Endothelial cell (in vitro differentiated cells): ENCODE data around the gene LRRC59. TPM values are rescaled to one million over a fixed set of nuclear protein-coding genes. Genes with fewer than 3 reads are reported as not detected.

Experiments used
- DNase-seq: peaks from one replicate; pipeline ENCODE4 v3.0.0; 2021; ENCODE audit warnings: low spot score
- H3K27ac Mint-ChIP-seq: one replicate; pipeline ENCODE4 v1.8.0; 2021; ENCODE audit warnings: mixed read lengths, inconsistent platforms; ENCODE audit not compliant: unreplicated experiment
- H3K27me3 Mint-ChIP-seq: one replicate; pipeline ENCODE4 v1.8.0; 2021; ENCODE audit warnings: mild to moderate bottlenecking, moderate library complexity, mixed read lengths, inconsistent platforms; ENCODE audit not compliant: unreplicated experiment
- H3K36me3 Mint-ChIP-seq: one replicate; pipeline ENCODE4 v1.8.0; 2021; ENCODE audit warnings: mild to moderate bottlenecking, low read depth, mixed read lengths, inconsistent platforms; ENCODE audit not compliant: unreplicated experiment
- H3K4me1 Mint-ChIP-seq: one replicate; pipeline ENCODE4 v1.8.0; 2021; ENCODE audit warnings: mild to moderate bottlenecking, mixed read lengths, inconsistent platforms; ENCODE audit not compliant: unreplicated experiment
- H3K4me3 Mint-ChIP-seq: one replicate; pipeline ENCODE4 v1.8.0; 2021; ENCODE audit warnings: mild to moderate bottlenecking, mixed read lengths, inconsistent platforms; ENCODE audit not compliant: unreplicated experiment
- H3K9me3 Mint-ChIP-seq: one replicate; pipeline ENCODE4 v1.8.0; 2021; ENCODE audit warnings: mixed read lengths, inconsistent platforms; ENCODE audit not compliant: unreplicated experiment
- CTCF ChIP-seq: fragments of 200-600 bp; sonication (generic); IDR thresholded peaks from one replicate; pipeline ENCODE4 v1.5.0; 2021; ENCODE audit warnings: antibody characterized with exemption; ENCODE audit not compliant: unreplicated experiment
- total RNA-seq: library from RNA; stranded (reverse); fragmentation: NEBNext Ultra II Directional; extraction: Animal tissue kit (Norgen Biotek cat#: 25700); gene quantifications from one replicate; pipeline ENCODE4 v1.2.1, GENCODE V29; 2021; ENCODE audit not compliant: unreplicated experiment

Gene LRRC59
- total RNA-seq, 1 donor from 2014 or later: 64.2 TPM

- Mint-ChIP-seq H3K27me3 (no peaks in the 10 kb centered on the region), H3K4me1 (peaks cover 2% of the 10 kb centered on the region), H3K4me3 (no peak overlapping the region), H3K27ac (peak overlapping the region; percentile 18), H3K36me3 (peaks cover 26% of the 10 kb centered on the region), H3K9me3 (no peaks in the 10 kb centered on the region)
- DNase-seq: no peak
- no peak for TF ChIP-seq CTCF
Observed at GRCh38 chr17:50379351-50380132, 17.8 kb downstream of the LRRC59 start.

GRCh38 chr17:50375858-50376538 is 21.3 kb downstream of the LRRC59 start:
- peaks cover 3% of the 10 kb centered on the region for H3K36me3 Mint-ChIP-seq
- no peak overlapping the region for H3K4me3 Mint-ChIP-seq
- peak overlapping the region; percentile 75 for H3K27ac Mint-ChIP-seq
- TF ChIP-seq CTCF: no peak
- peaks cover 18% of the 10 kb centered on the region for H3K4me1 Mint-ChIP-seq
- no peaks in the 10 kb centered on the region for H3K9me3 Mint-ChIP-seq
- H3K27me3 Mint-ChIP-seq: peaks cover 8% of the 10 kb centered on the region
- DNase-seq: no peak

GRCh38 chr17:50373705-50374104 is 23.6 kb downstream of the LRRC59 start:
- peaks cover 18% of the 10 kb centered on the region for H3K4me1 Mint-ChIP-seq
- peak overlapping the region; percentile 100 for H3K4me3 Mint-ChIP-seq

GRCh38 chr17:50372758-50373556 is 24.4 kb downstream of the LRRC59 start, which contains the start of the genes EME1 and MRPL27:
TSS of gene EME1 (plus strand) at chr17:50373229. CDS start at chr17:50375209, 1,980 bp downstream.
TSS of gene MRPL27 (minus strand) at chr17:50373184. CDS start at chr17:50373170, 14 bp downstream.
- H3K4me3 Mint-ChIP-seq: peak within 1 kb of the TSS; percentile 100
- peak; percentile 66 for DNase-seq
- no peaks in the 10 kb centered on the region for H3K9me3 Mint-ChIP-seq
- peaks cover 19% of the 10 kb centered on the region for H3K36me3 Mint-ChIP-seq
- peaks cover 8% of the 10 kb centered on the region for H3K27me3 Mint-ChIP-seq
- no peak for TF ChIP-seq CTCF
- H3K4me1 Mint-ChIP-seq: peaks cover 18% of the 10 kb centered on the region
- peak within 1 kb of the TSS; percentile 100 for H3K27ac Mint-ChIP-seq

More at GRCh38 chr17:50373705-50374104, 23.6 kb downstream of the LRRC59 start:
- Mint-ChIP-seq H3K9me3 (no peaks in the 10 kb centered on the region), H3K36me3 (peaks cover 11% of the 10 kb centered on the region), H3K27ac (peak overlapping the region; percentile 36), H3K27me3 (peaks cover 8% of the 10 kb centered on the region)
- no peak for TF ChIP-seq CTCF
- DNase-seq: no peak
